SU-DHL-6 (cell line): ENCODE data around the gene PDLIM5.

Source experiments
- H2AFZ ChIP-seq: fragments of 200-600 bp; sonication (generic); 2 replicates; pipeline ENCODE4 v1.6.1; 2014; ENCODE audit warnings: low read depth, mild to moderate bottlenecking, moderate library complexity, mixed read lengths, antibody characterized with exemption, low read length; ENCODE audit not compliant: severe bottlenecking
- H3F3A ChIP-seq: fragments of 200-600 bp; shearing (Covaris generic); 2 replicates; pipeline ENCODE4 v1.6.0; 2016; ENCODE audit warnings: antibody characterized with exemption, mild to moderate bottlenecking; ENCODE audit not compliant: insufficient read depth
- H3K27ac ChIP-seq: fragments of 200-600 bp; sonication (generic); 2 replicates; pipeline ENCODE4 v1.5.1; 2016; ENCODE audit warnings: low read depth, mild to moderate bottlenecking, low read length, moderate library complexity, mixed read lengths
- H3K27me3 ChIP-seq: fragments of 200-600 bp; sonication (generic), shearing (Covaris generic); 2 replicates; pipeline ENCODE4 v1.6.0; 2014; ENCODE audit warnings: mild to moderate bottlenecking, low read length
- H3K36me3 ChIP-seq: fragments of 200-600 bp; sonication (generic); 2 replicates; pipeline ENCODE4 v1.6.1; 2014; ENCODE audit warnings: mild to moderate bottlenecking, low read length, mixed read lengths
- H3K4me2 ChIP-seq: fragments of 300-600, 200-600 bp; shearing (Covaris generic), sonication (generic); 2 replicates; pipeline ENCODE4 v1.6.0; 2014; ENCODE audit warnings: low read length, low read depth, mild to moderate bottlenecking; ENCODE audit not compliant: poor library complexity, severe bottlenecking
- H3K4me3 ChIP-seq: fragments of 200-600 bp; sonication (generic); 2 replicates; pipeline ENCODE4 v1.5.1; 2014; ENCODE audit warnings: antibody characterized with exemption, low read length, mild to moderate bottlenecking, mixed read lengths; ENCODE audit not compliant: insufficient read depth, poor library complexity, severe bottlenecking
- H3K79me2 ChIP-seq: fragments of 200-600 bp; sonication (generic); 2 replicates; pipeline ENCODE4 v1.6.1; 2014; ENCODE audit warnings: mild to moderate bottlenecking, low read length, moderate library complexity; ENCODE audit not compliant: insufficient read depth
- H3K9ac ChIP-seq: fragments of 200-600 bp; sonication (generic); 2 replicates; pipeline ENCODE4 v1.7.0; 2014; ENCODE audit warnings: mild to moderate bottlenecking, low read length
- H3K9me2 ChIP-seq: fragments of 200-600 bp; sonication (generic); replicated peaks from 2 replicates; pipeline ENCODE4 v1.6.1; 2014; ENCODE audit warnings: low read length; ENCODE audit not compliant: insufficient read depth
- H3K9me3 ChIP-seq: fragments of 200-600 bp; sonication (generic); 2 replicates; pipeline ENCODE4 v1.6.1; 2014; ENCODE audit warnings: low read length, mixed read lengths; ENCODE audit not compliant: insufficient read depth
- H4K20me1 ChIP-seq: fragments of 200-600 bp; sonication (generic); 2 replicates; pipeline ENCODE4 v1.6.1; 2014; ENCODE audit warnings: low read depth, mild to moderate bottlenecking, antibody characterized with exemption, low read length, moderate library complexity, mixed read lengths
- CTCF ChIP-seq: fragments of 200-600 bp; sonication (generic); IDR thresholded peaks from one replicate; pipeline ENCODE4 v1.5.1; 2017; ENCODE audit warnings: antibody characterized with exemption, mild to moderate bottlenecking, low read length, moderate library complexity; ENCODE audit not compliant: insufficient read depth, poor library complexity, severe bottlenecking
- EZH2phosphoT487 ChIP-seq: fragments of 200-600 bp; sonication (generic), shearing (Covaris generic); conservative IDR thresholded peaks from 2 replicates; pipeline ENCODE4 v1.6.1; 2018; ENCODE audit warnings: mild to moderate bottlenecking, antibody characterized with exemption, low read length, moderate library complexity, mixed read lengths

Gene PDLIM5

DNA sequence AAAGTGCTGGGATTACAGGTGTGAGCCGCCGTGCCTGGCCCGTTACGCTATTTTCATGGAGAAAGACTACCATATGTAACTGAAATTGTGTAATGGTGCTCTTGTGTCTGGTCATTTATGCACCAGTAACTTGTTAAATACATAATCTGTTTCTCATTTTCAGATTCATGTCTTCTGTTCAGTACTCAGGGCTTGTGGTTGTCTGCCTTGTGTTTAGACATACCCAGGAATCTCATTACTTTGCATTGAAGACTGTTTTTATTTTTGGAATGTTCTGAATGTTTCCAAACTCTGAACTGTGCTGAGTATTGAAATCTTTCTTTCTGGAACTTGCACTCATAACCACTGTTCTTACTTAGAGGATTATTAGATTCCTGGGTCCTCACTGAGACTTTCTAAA is 52.8 kb downstream of the PDLIM5 start:
- H3K36me3 ChIP-seq, result no peaks in the 10 kb centered on the region
- no peak overlapping the region for H3K4me3 ChIP-seq
- TF ChIP-seq CTCF, result no peak
- TF ChIP-seq EZH2phosphoT487, result no peak
- H3K79me2 ChIP-seq, result no peaks in the 10 kb centered on the region
- no peaks in the 10 kb centered on the region for H3K27me3 ChIP-seq
- H3K9ac ChIP-seq, result no peak overlapping the region
- no peaks in the 10 kb centered on the region for H3K9me3 ChIP-seq
- no peaks in the 10 kb centered on the region for H4K20me1 ChIP-seq
- no peak overlapping the region for H3K27ac ChIP-seq
- no peaks in the 10 kb centered on the region for H3K9me2 ChIP-seq
- no peaks in the 10 kb centered on the region for H3F3A ChIP-seq
- H2AFZ ChIP-seq, result no peak overlapping the region
- no peak overlapping the region for H3K4me2 ChIP-seq

DNA sequence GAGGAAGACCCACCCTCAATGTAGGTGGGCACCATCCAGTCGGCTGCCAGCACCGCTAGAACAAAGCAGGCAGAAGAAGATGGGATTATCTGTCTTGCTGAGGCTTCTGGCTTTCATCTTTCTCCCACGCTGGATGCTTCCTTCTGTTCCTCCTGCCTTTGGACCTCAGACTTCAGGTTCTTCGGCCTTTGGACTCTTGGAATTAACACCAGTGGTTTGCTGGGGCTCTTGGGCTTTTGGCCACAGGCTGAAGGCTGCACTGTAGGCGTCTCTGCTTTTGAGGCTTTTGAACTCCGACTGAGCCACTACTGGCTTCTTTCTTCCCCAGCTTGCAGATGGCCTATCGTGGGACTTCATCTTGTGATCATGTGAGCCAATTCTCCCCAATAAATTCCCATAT is 55.1 kb downstream of the PDLIM5 start:
- H3K36me3 ChIP-seq, result no peaks in the 10 kb centered on the region
- H3K27me3 ChIP-seq, result no peaks in the 10 kb centered on the region
- no peaks in the 10 kb centered on the region for H4K20me1 ChIP-seq
- H3K4me2 ChIP-seq, result no peak overlapping the region
- no peak for TF ChIP-seq CTCF
- no peak for TF ChIP-seq EZH2phosphoT487
- H3K79me2 ChIP-seq, result no peaks in the 10 kb centered on the region
- no peaks in the 10 kb centered on the region for H3F3A ChIP-seq
- H2AFZ ChIP-seq, result no peak overlapping the region
- H3K9me3 ChIP-seq, result no peaks in the 10 kb centered on the region
- no peak overlapping the region for H3K4me3 ChIP-seq
- no peak overlapping the region for H3K9ac ChIP-seq
- no peaks in the 10 kb centered on the region for H3K9me2 ChIP-seq
- no peak overlapping the region for H3K27ac ChIP-seq

DNA sequence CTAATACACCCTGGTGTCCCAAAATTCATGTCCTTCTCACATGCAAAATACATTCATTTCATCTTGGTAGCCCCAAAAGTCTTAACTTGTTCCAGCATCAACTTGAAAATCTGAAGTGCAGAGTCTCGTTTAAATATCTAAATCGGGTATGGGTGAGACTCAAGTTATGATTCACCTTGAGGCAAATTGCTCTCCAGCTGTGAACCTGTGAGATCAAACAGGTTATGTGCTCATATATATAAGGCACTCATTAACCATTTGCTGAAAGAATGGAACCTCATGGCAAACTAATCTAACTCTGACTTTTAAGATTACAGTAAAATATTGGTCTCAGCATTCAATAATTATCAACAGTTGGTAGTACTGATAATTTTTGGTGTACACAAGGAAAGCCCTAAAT is 55.5 kb downstream of the PDLIM5 start:
- Histone ChIP-seq H3K9me2 (no peaks in the 10 kb centered on the region), H4K20me1 (no peaks in the 10 kb centered on the region), H3K79me2 (no peaks in the 10 kb centered on the region), H3F3A (no peaks in the 10 kb centered on the region), H3K27ac (no peak overlapping the region), H3K36me3 (no peaks in the 10 kb centered on the region), H3K4me3 (no peak overlapping the region), H3K27me3 (no peaks in the 10 kb centered on the region), H3K9ac (no peak overlapping the region), H2AFZ (no peak overlapping the region), H3K4me2 (no peak overlapping the region), H3K9me3 (no peaks in the 10 kb centered on the region)
- TF ChIP-seq EZH2phosphoT487 (no peak), CTCF (no peak)

DNA sequence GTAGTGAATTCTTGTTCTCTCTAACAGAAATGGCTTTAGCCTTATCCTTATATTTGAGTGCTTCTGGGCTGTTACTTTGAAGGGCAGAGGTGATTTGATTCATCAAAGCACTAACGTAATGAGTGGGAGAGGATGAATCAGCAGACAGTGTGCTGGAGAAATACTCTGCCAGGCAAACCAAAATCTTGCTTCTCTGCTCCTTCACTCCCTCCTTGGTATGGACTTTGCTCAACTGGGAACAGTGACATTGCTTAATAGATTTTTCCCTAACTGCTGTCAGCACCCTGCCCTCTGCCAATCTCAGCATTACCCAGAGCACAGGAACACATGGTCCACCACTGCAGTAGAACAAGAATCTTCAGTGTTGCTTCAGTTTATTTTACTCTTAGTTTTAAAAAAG is 56.0 kb downstream of the PDLIM5 start:
- TF ChIP-seq EZH2phosphoT487 (no peak), CTCF (no peak)
- Histone ChIP-seq H3K36me3 (no peaks in the 10 kb centered on the region), H2AFZ (no peak overlapping the region), H3K4me3 (no peak overlapping the region), H3K9ac (no peak overlapping the region), H4K20me1 (no peaks in the 10 kb centered on the region), H3K4me2 (no peak overlapping the region), H3K9me3 (no peaks in the 10 kb centered on the region), H3K27me3 (no peaks in the 10 kb centered on the region), H3F3A (no peaks in the 10 kb centered on the region), H3K9me2 (no peaks in the 10 kb centered on the region), H3K27ac (no peak overlapping the region), H3K79me2 (no peaks in the 10 kb centered on the region)
